ENCODE data around the gene NLRP4.
"Not testable (repeated sequence)": the region's sequence is repeated elsewhere in the genome, so short reads cannot be mapped to it uniquely, and the experiment has no call there.

The NLRP4 gene

DNA sequence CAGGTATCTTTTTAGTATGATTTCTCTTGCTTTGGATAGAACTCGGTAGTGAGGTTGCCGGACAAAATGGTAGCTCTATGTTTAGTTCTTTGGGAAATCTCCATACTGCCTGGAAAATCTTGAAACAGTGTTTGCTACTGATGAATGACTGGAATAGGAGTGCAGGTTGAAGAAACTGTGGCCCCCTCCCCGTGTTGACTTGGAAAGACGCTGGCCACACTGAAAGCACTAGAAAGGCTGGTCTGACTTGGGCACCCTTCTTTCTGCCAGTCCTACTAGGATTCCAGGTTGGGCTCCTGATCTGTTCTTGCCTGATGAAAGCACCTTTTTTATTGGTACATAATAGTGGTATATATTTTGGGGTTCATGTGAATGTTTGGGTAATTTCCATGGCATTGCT lies 46.3 kb downstream of the NLRP4 start:
- no peak for DNase-seq

DNA sequence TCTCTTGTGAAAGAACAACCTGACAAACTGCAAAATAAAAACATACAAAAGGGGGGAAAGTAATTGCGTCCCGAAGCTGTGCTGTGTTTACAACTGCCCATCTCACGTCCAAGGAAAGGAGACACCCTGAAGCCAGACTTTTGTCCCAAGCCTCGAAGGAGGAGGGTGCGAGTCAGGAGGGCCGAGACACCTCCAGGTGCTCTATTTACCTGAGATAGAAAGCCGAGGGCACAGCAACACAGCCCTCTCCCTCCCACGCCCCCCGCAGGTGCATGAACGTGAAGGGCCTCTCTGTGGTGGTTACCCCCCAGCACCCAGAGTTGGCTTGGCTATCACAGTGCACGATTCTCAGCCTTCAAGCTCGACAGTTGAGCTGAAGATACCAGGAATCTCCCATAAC lies 62.6 kb downstream of the NLRP4 start:
- no peak for DNase-seq

DNA sequence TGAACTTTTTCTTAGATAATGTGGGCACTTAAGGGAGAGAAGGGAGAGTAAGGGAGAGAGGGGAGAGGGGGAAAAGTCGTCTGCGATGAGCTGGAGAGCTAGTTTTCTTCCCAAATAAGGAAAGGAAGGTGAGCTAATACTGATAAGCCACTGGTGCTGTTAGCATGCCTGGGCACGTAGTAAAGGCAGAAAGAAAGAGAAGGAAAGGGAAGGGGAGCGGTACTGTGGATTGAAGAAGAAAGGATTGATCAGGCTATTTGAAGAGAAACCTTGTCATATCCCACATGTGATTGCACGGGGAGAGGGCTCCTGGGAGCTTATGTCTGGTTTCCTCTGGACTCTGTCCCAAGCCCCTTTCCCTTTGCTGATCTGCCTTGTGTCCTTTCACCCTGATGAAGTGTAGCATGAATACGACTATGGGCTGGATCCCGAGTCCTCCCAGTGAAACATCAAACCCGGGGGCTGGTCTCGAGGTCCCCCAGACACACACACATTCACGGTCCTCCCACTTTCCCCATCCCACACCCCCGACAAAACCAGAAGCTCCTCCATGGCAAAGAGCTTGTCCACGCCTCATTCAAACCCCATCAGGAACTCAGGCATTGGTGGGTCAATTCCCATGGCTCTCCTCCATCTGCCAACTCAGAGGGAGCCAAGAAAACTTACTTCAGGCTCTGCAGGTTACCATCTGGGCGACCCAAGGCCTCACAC lies 65.2 kb downstream of the NLRP4 start:
- no peak for DNase-seq

DNA sequence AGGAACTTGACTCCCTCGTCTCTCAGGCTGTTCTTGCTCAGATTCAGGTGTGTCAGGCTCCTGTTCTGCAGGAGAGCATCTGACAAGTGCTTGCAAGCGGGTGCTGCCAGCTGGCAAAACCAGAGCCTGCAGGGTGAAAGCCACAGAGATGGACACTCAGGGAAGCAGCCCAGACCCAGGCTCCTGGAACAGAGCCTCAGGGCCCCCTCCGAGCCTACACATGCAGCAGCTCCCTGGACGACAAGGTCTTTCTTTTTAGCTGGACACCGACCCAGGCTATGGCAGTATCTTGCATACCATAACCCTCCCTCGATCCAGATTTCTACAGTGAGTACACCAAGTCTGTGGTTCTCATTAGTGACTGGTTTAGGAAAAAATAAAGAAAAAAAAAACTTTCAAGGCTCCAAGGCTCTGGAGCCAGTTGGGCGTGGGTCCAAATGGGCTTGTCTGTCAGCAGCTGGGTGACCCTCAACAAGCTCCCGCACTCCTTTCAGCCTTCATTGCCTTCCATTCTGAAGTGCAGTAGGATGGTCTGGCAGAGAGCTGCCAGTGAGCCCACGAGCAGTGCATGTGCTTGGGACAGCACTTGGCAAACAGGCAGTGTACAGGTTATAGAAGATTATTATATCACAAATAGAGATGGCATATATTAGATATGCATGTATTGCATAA lies 65.9 kb downstream of the NLRP4 start:
- DNase-seq, result no peak

DNA sequence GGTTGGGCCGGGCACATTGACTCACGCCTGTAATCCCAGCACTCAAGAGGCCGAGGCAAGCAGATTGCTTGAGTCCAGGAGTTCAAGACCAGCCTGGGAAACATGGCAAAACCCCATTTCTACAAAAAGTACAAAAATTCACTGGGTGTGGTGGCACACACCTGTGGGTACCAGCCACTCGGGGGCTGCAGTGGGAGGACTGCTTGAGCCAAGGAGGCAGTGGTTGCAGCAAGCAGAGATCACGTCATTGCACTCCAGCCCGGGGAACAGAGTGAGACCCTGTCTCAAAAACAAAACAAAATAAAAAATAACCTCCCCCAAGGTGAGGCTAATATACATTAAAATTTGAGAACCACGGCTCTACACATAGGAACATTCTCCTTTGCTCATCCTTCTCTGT lies 70.9 kb downstream of the NLRP4 start:
- DNase-seq, result no peak

DNA sequence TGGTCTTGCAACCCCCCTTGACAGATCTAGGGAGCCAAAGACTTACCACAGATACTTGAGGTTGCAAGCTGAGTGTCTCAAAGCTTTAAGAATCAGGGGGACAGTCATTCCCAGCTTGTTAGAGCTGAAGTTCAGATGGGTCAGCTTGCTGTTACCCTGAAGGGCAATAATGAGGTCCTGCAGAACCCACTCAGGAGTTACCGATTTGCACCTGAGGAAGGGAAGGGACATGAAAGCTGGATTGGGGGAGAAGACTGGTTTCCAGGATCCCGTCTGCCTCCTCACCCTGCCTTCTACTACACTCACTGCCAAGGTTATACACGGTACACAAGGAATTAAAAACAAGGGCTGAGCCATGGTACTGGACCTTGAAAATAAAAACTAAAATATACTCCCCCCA lies 71.4 kb downstream of the NLRP4 start:
- no peak for DNase-seq

DNA sequence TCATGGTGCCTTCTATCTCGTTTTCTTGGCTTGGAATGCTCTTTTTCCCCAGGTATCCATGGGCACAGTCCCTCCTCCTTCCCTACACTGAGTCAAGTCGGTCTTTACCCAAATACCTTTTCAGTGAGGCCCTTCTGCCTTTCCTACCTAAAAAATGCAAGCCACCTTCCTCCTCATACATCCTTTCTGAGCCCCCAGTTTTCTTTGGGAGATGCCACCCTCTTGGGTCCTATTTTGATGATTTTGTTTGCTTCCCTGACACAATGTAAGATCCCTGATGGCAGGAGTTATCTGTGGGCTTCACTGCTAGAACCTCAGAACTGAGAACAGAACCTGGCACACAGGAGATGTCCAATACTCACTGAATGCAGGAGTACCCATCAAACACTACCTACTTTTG lies 73.5 kb downstream of the NLRP4 start:
- DNase-seq, result no peak

DNA sequence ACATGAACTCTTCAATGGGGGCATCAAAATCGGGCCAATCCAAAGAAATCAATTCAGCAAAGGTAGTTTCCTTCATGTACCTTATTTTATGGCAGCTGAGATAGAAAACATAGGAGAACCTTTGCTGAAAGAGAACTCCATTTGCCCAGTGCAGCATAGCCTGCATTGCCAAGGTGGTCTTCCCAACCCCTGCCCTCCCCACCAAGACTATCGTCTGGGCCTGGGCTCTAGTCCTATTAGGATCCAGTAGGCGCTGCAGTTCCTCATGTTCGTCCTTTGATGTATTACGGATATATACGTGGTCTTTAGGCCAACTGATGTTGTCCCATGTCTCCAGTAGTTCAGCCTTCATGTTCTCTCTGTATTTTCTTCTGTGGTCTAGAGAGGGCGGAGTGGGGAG lies 76.6 kb downstream of the NLRP4 start:
- DNase-seq, result no peak

DNA sequence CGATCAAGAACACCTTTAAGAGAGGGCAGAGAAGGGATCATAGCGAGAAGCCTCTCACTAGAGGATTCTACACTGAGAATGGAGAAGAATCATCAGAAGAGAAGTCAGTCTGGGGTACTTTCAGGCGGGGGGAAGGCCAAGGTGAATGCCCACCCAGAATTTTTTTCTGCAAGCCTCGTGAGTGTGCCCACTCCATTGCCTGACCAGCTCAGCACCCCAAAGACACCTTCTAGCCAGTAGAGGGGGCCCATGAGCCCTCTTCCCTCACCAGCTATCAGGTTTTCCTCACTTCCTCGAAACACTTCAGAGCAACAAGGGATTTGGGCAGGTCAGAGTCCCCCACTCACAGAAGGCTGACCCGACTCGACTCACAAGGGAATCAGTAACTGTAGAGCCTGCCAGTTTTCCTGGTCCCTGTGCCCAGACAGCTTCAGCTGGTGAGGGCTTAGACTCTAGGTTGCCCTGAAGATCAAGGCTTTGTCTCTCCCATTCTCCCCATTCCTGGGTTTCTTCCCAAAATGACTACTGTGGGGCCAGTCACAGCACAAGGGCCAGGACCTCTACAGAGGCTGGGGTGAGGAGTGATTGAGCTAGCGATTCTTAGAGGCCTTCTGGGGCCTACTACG lies 77.4 kb downstream of the NLRP4 start:
- no peak for DNase-seq

DNA sequence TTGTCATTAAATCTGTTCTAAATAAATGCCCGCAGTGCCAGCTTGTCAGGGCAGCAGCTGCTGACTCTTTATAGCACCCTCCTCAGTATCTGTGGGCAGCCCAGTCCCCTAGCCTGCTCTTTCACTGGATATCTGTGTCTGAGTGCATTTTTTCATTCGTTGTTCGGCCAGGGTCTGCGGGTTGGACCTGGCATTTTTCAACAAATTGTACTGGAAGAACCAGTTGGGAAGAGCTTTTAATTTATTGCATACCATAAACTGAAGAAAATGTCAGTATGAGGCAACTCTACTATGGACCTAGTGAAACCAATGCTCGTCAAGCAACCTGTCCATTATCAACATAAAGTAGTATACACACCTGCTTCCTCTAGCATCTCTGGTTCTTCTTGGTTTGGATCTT lies 87.2 kb downstream of the NLRP4 start:
- no peak for DNase-seq

DNA sequence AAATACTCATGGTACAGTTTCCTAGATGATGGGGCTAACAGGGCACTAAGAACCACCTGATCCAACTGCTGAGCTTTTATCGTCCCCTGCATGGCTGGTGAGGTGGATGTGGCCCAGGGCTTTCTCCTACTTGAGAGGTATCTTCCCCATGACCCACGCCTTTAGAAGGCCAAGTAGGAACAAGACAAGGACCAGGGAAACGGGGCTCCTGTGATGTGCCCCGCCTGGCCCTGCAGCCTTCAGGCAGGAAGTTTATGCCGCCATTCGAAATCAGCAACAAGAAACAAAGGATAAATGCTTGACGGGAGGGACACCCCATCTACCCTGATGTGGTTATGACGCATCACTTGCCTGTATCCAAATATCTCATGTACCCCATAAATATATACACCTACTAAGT lies 91.7 kb downstream of the NLRP4 start:
- DNase-seq, result no peak

DNA sequence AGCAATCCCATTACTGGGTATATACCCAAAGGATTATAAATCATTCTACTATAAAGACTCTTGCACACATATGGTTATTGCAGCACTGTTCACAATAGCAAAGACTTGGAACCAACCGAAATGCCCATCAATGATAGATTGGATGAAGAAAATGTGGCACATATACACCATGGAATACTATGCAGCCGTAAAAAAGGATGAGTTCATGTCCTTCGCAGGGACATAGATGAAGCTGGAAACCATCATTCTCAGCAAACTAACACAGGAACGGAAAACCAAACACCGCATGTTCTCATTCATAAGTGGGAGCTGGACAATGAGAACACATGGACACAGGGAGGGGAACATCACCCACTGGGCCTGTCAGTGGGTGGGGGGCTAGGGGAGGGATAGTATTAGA lies 92.9 kb downstream of the NLRP4 start:
- DNase-seq, result not testable (repeated sequence)

DNA sequence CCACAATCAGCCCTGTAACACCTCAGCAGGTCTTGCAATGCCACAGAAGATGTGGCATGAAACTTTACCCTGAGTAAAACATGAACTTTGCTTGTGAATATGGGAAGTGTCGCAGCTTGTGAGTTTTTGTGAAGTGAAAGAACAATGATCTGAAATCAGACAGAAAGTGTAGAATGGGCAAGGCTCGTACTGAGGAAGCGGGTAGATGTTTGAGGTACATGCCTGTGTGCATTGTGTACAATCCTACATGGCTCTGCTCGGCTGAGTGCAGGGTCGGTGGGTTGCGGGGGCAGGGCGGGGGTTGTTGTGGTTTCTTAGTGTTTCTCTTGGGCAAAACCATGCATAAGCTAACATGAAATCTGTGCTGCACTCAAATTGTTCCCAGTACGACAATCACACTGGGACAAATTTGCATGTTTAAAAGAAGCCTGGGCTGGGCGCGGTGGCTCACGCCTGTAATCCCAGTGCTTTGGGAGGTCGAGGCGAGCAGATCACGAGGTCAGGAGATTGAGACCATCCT lies 94.7 kb downstream of the NLRP4 start:
- DNase-seq, result no peak

Measured in CD4-positive, alpha-beta T cell treated with Interleukin-4 for 1 hour (primary cell).